HepG2 (cell line): ENCODE data around the gene EGFLAM. TPM values are rescaled to one million over a fixed set of nuclear protein-coding genes. Genes with fewer than 3 reads are reported as not detected.

Experiments
- ATAC-seq: fragments of 200-7000 bp; cut with Tn5 transposase; 3 replicates; pipeline ENCODE4 v1.9.1; 2020; ENCODE audit warnings: mild to moderate bottlenecking, moderate library complexity
- BruUV-seq: library from RNA; stranded (reverse); fragments of 400-500 nt; replicated peaks from 2 replicates; lab custom pipeline; 2021; lab: Mats Ljungman, UMichigan
- CTCF ChIA-PET: fragments of 300-600 bp; formaldehyde crosslinking; extraction: SDS; loops from one replicate; lab custom pipeline; 2021; ENCODE audit warnings: low total read pairs, inconsistent platforms, low intra/inter-chr PET ratio; lab: Yijun Ruan, JAX
- POLR2A ChIA-PET: fragments of 350-600 bp; sonication (Branson Sonifier 250); formaldehyde crosslinking; loops from one replicate; lab custom pipeline; 2020; ENCODE audit warnings: antibody characterized with exemption, inconsistent platforms; lab: Yijun Ruan, JAX
- DNase-seq: peaks from one replicate; pipeline ENCODE4 v3.0.0-alpha.2; 2015; ENCODE audit warnings: low spot score
- FAIRE-seq: peaks from 3 replicates; lab custom pipeline; 2011; peaks lifted over from hg19 to GRCh38; lab: Jason Lieb, UNC
- H2AFZ ChIP-seq: one replicate; pipeline ENCODE4 v1.6.1; 2011; ENCODE audit warnings: low read length, inconsistent platforms
- H3K27ac ChIP-seq: fragments of 300-600 bp; 3 replicates; pipeline ENCODE4 v1.8.0; 2011; ENCODE audit warnings: mixed run types, mild to moderate bottlenecking, mixed read lengths, low read length, inconsistent platforms; ENCODE audit not compliant: insufficient read depth; ENCODE audit errors: extremely low read length
- H3K27me3 ChIP-seq, 2 experiments: fragments of 200-600 bp in 1 of 2; 2 replicates in 1 of 2; 3 replicates in 1 of 2; pipeline versions ENCODE4 v1.6.0 to v1.8.0; 2011; ENCODE audit warnings: low read length in 2 of 2, mild to moderate bottlenecking in 2 of 2, moderate library complexity in 2 of 2, inconsistent platforms in 1 of 2; ENCODE audit not compliant: insufficient read depth in 2 of 2, control insufficient read depth in 1 of 2
- H3K36me3 ChIP-seq, 2 experiments: fragments of 200-600 bp in 1 of 2; replicated peaks in 1 of 2; 2 replicates in 1 of 2; 3 replicates in 1 of 2; pipeline versions ENCODE4 v1.5.1 to v1.8.0; 2011; ENCODE audit warnings: low read length in 2 of 2, inconsistent platforms in 1 of 2; ENCODE audit not compliant: insufficient read depth in 2 of 2, control insufficient read depth in 1 of 2
- H3K4me1 ChIP-seq: 2 replicates; pipeline ENCODE4 v1.5.1; 2012; ENCODE audit warnings: low read length, inconsistent platforms; ENCODE audit not compliant: insufficient read depth
- H3K4me2 ChIP-seq: 2 replicates; pipeline ENCODE4 v1.6.0; 2011; ENCODE audit warnings: low read depth, low read length, inconsistent platforms
- H3K4me3 ChIP-seq, 3 experiments: fragments of 200-600 bp in 1 of 3; sonication (generic), shearing (Covaris generic) in 1 of 3; replicated peaks in 1 of 3; 2 replicates each; pipeline ENCODE4 v1.5.1; 2011 to 2016; ENCODE audit warnings: low read length in 3 of 3, inconsistent platforms in 2 of 3, low read depth in 2 of 3, mild to moderate bottlenecking in 2 of 3, control low read depth in 1 of 3, mixed read lengths in 1 of 3; ENCODE audit not compliant: insufficient read depth in 1 of 3
- H3K79me2 ChIP-seq: one replicate; pipeline ENCODE4 v1.6.1; 2011; ENCODE audit warnings: low read length, inconsistent platforms; ENCODE audit not compliant: insufficient read depth
- H3K9ac ChIP-seq: 2 replicates; pipeline ENCODE4 v1.6.0; 2011; ENCODE audit warnings: mild to moderate bottlenecking, low read depth, low read length, inconsistent platforms; ENCODE audit not compliant: insufficient read depth
- H3K9me3 ChIP-seq: 2 replicates; pipeline ENCODE4 v1.5.1; 2012; ENCODE audit warnings: mild to moderate bottlenecking, low read length
- H4K20me1 ChIP-seq: 2 replicates; pipeline ENCODE4 v1.6.0; 2011; ENCODE audit warnings: inconsistent platforms, mild to moderate bottlenecking, low read length, moderate library complexity; ENCODE audit not compliant: insufficient read depth
- CENPT ChIP-seq: sonication (generic); formaldehyde crosslinking; IDR thresholded peaks from 2 replicates; pipeline ENCODE4 v1.8.0; 2022; ENCODE audit warnings: low read depth, mild to moderate bottlenecking, moderate library complexity, missing genetic modification reagents
- FOXM1 ChIP-seq: sonication (generic); formaldehyde crosslinking; IDR thresholded peaks from 2 replicates; pipeline ENCODE4 v1.5.0; 2020; ENCODE audit warnings: missing genetic modification reagents
- GFI1 ChIP-seq: sonication (generic); formaldehyde crosslinking; IDR thresholded peaks from 2 replicates; pipeline ENCODE4 v1.5.0; 2020; ENCODE audit warnings: missing genetic modification reagents, mild to moderate bottlenecking, borderline replicate concordance
- IKZF1 ChIP-seq: fragments of 450-650 bp; IDR thresholded peaks from 2 replicates; pipeline ENCODE4 v1.7.1; 2016
- MAFF ChIP-seq: IDR thresholded peaks from 2 replicates; pipeline ENCODE4 v1.6.1; 2011; ENCODE audit warnings: low read depth, low read length, improper control_type of control experiment
- MATR3 ChIP-seq: sonication (generic); formaldehyde crosslinking; IDR thresholded peaks from 2 replicates; pipeline ENCODE4 v1.4.0; 2020; ENCODE audit warnings: missing genetic modification reagents
- SIN3A ChIP-seq: IDR thresholded peaks from 2 replicates; pipeline ENCODE4 v1.6.1; 2011; ENCODE audit warnings: low read depth, mild to moderate bottlenecking, control low read depth, low read length, borderline replicate concordance
- ZMYM3 ChIP-seq: sonication (generic); formaldehyde crosslinking; IDR thresholded peaks from 2 replicates; pipeline ENCODE4 v1.5.1; 2020; ENCODE audit warnings: mild to moderate bottlenecking, missing genetic modification reagents
- ZNF232 ChIP-seq: sonication (generic); formaldehyde crosslinking; IDR thresholded peaks from 2 replicates; pipeline ENCODE4 v1.4.0; 2020; ENCODE audit warnings: missing genetic modification reagents, borderline replicate concordance
- ZSCAN5A ChIP-seq: sonication (generic); formaldehyde crosslinking; IDR thresholded peaks from 2 replicates; pipeline ENCODE4 v1.8.0; 2022; ENCODE audit warnings: mild to moderate bottlenecking, missing genetic modification reagents, borderline replicate concordance
- WGBS: methylation state at CpG from one replicate; pipeline ENCODE4 v1.1.6; 2017; ENCODE audit warnings: low lambda C conversion rate; 5-methylcytosine and 5-hydroxymethylcytosine counted together
- in situ Hi-C: cut with HindIII; loops from 2 replicates; pipeline ENCODE4 v1.10.0; 2017; ENCODE audit warnings: low pct_unique_long_range_greater_than_20kb; ENCODE audit not compliant: extremely low pct_ligation_motif_present
- intact Hi-C: fragments of 100-400 bp; cut with micrococcal nuclease; formaldehyde crosslinking; loops from one replicate; pipeline ENCODE4 v1.10.0; 2022; ENCODE audit not compliant: unreplicated experiment
- polyA plus RNA-seq, 8 experiments: library from polyadenylated mRNA; depleted of rRNA in 3 of 8; stranded (reverse) in 7 of 8; unstranded in 1 of 8; fragments of >200 nt; fragmentation: Illumina TruSeq in 4 of 8; extraction: Trizol in 4 of 8; gene quantifications; 2 replicates each; pipeline versions ENCODE4 v1.2.1 to v1.2.3, GENCODE V29; 2011 to 2016; ENCODE audit warnings: low read depth in 4 of 8, missing spikeins in 1 of 8, mixed read lengths in 1 of 8; ENCODE audit not compliant: insufficient read depth in 1 of 8
- total RNA-seq, 5 experiments: library from RNA; depleted of rRNA; stranded (reverse); fragments of >200 nt; fragmentation: Illumina TruSeq; extraction: Trizol; gene quantifications; 2 replicates each; pipeline ENCODE4 v1.2.3, GENCODE V29; 2016; ENCODE audit warnings: low read depth in 1 of 5

EGFLAM gene
- total and polyA plus RNA-seq, 2 of the 13 experiments (the other 11 are each of a cell fraction or from before 2014, with no cell fraction given) = not detected

DNA sequence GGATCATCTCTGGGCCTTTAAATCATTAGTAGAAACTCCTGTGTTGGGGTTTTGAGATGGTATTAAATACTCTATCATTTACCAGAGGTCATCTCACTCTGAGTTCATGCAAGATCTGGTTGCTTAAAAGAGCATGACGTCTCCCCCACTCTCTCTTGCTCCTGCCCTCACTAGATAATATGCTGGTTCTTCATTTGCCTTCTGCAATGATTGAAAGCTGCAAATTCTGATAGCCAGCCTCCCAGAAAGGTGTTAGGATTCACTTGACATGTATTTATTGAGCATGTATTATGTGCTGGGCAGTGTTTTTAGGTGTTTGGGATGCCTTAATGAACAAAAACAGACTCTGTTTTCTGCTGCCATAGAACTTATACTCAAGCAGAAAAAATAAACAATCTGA is 41.2 kb downstream of the EGFLAM start:
- in situ Hi-C loops = no loop called here
- Histone ChIP-seq H3K27ac (no peak overlapping the region), H3K36me3 (no peaks in the 10 kb centered on the region), H3K4me1 (no peaks in the 10 kb centered on the region), H3K4me3 (no peak overlapping the region), H3K9ac (no peak overlapping the region), H3K27me3 (no peaks in the 10 kb centered on the region), H3K79me2 (no peaks in the 10 kb centered on the region), H2AFZ (no peak overlapping the region), H3K9me3 (peaks cover 5% of the 10 kb centered on the region; the same call in 1 of the 2 replicates), H4K20me1 (no peaks in the 10 kb centered on the region), H3K4me2 (no peak overlapping the region)
- ChIA-PET CTCF (no interaction called here), POLR2A (no interaction called here)
- BruUV-seq = no TSS peak
- DNase-seq (no peak), ATAC-seq (no peak), FAIRE-seq (no peak)
- 0% methylated on average over 1 of the region's 1 CpG for whole genome bisulfite sequencing
- intact Hi-C loops = no loop called here
- no peak for TF ChIP-seq ZMYM3 (CRISPR knock-in tag)
- TF ChIP-seq MAFF = no peak
- TF ChIP-seq SIN3A = no peak
- TF ChIP-seq ZSCAN5A (CRISPR knock-in tag) = no peak
- TF ChIP-seq ZNF232 (CRISPR knock-in tag) = no peak
- no peak for TF ChIP-seq IKZF1
- TF ChIP-seq GFI1 (CRISPR knock-in tag) = no peak
- no peak for TF ChIP-seq MATR3 (CRISPR knock-in tag)
- no peak for TF ChIP-seq CENPT (CRISPR knock-in tag)
- no peak for TF ChIP-seq FOXM1
